Measurements from ENCODE around the gene ERBB4. TPM values are rescaled to one million over a fixed set of nuclear protein-coding genes. Genes with fewer than 3 reads are reported as not detected.
"Not testable (repeated sequence)": the region's sequence is repeated elsewhere in the genome, so short reads cannot be mapped to it uniquely, and the experiment has no call there.

The ERBB4 gene
- polyA plus RNA-seq, 1 donor from 2014 or later: not detected

- Mint-ChIP-seq H3K27me3 (no peaks in the 10 kb centered on the region), H3K27ac (no peak overlapping the region), H3K4me1 (no peaks in the 10 kb centered on the region), H3K36me3 (no peaks in the 10 kb centered on the region), H3K4me3 (no peak overlapping the region), H3K9me3 (no peaks in the 10 kb centered on the region)
Measured at GRCh38 chr2:212030709-212031108, 507.9 kb downstream of the ERBB4 start.

- peak overlapping the region in 1 of 3 donors; percentile 36 for H3K27ac Mint-ChIP-seq
- no peaks in the 10 kb centered on the region for H3K9me3 Mint-ChIP-seq
- no peaks in the 10 kb centered on the region for H3K4me1 Mint-ChIP-seq
- no peaks in the 10 kb centered on the region for H3K27me3 Mint-ChIP-seq
- H3K36me3 Mint-ChIP-seq: no peaks in the 10 kb centered on the region
- H3K4me3 Mint-ChIP-seq: no peak overlapping the region
Measured at GRCh38 chr2:212028798-212029394, 509.7 kb downstream of the ERBB4 start.

GRCh38 chr2:212027681-212028628 lies 510.6 kb downstream of the ERBB4 start:
- Mint-ChIP-seq H3K4me1 (no peaks in the 10 kb centered on the region), H3K27me3 (no peaks in the 10 kb centered on the region), H3K27ac (no peak overlapping the region), H3K9me3 (no peaks in the 10 kb centered on the region), H3K36me3 (no peaks in the 10 kb centered on the region), H3K4me3 (no peak overlapping the region)

GRCh38 chr2:212024040-212024439 lies 514.6 kb downstream of the ERBB4 start:
- peaks cover 0 to 3% (median 2%) of the 10 kb centered on the region in 3 donors for H3K9me3 Mint-ChIP-seq
- no peak overlapping the region for H3K27ac Mint-ChIP-seq
- no peak overlapping the region for H3K4me3 Mint-ChIP-seq
- H3K4me1 Mint-ChIP-seq: no peaks in the 10 kb centered on the region
- no peaks in the 10 kb centered on the region for H3K27me3 Mint-ChIP-seq
- H3K36me3 Mint-ChIP-seq: no peaks in the 10 kb centered on the region

- no peaks in the 10 kb centered on the region for H3K27me3 Mint-ChIP-seq
- no peaks in the 10 kb centered on the region for H3K36me3 Mint-ChIP-seq
- H3K4me1 Mint-ChIP-seq: no peaks in the 10 kb centered on the region
- H3K9me3 Mint-ChIP-seq: peaks cover 0 to 3% (median 2%) of the 10 kb centered on the region in 3 donors
- no peak overlapping the region for H3K27ac Mint-ChIP-seq
- H3K4me3 Mint-ChIP-seq: no peak overlapping the region
Measured at GRCh38 chr2:212022966-212023365, 515.6 kb downstream of the ERBB4 start.

- Mint-ChIP-seq H3K4me3 (no peak overlapping the region), H3K9me3 (peaks cover 0 to 3% (median 2%) of the 10 kb centered on the region in 3 donors), H3K27me3 (no peaks in the 10 kb centered on the region), H3K36me3 (no peaks in the 10 kb centered on the region), H3K4me1 (no peaks in the 10 kb centered on the region), H3K27ac (no peak overlapping the region)
Measured at GRCh38 chr2:212021947-212022346, 516.7 kb downstream of the ERBB4 start.

GRCh38 chr2:212015588-212015987 lies 523.0 kb downstream of the ERBB4 start:
- Mint-ChIP-seq H3K27me3 (no peaks in the 10 kb centered on the region), H3K4me1 (no peaks in the 10 kb centered on the region), H3K9me3 (no peaks in the 10 kb centered on the region), H3K27ac (no peak overlapping the region), H3K36me3 (no peaks in the 10 kb centered on the region), H3K4me3 (no peak overlapping the region)

GRCh38 chr2:212013626-212014025 lies 525.0 kb downstream of the ERBB4 start:
- no peak overlapping the region for H3K4me3 Mint-ChIP-seq
- no peaks in the 10 kb centered on the region for H3K27me3 Mint-ChIP-seq
- H3K27ac Mint-ChIP-seq: no peak overlapping the region
- no peaks in the 10 kb centered on the region for H3K4me1 Mint-ChIP-seq
- no peaks in the 10 kb centered on the region for H3K36me3 Mint-ChIP-seq
- no peaks in the 10 kb centered on the region for H3K9me3 Mint-ChIP-seq

GRCh38 chr2:212010305-212010704 lies 528.3 kb downstream of the ERBB4 start:
- H3K9me3 Mint-ChIP-seq, H3K27ac Mint-ChIP-seq, H3K4me3 Mint-ChIP-seq, H3K4me1 Mint-ChIP-seq, H3K27me3 Mint-ChIP-seq, H3K36me3 Mint-ChIP-seq: not testable (repeated sequence)

- Mint-ChIP-seq H3K4me1 (no peaks in the 10 kb centered on the region), H3K36me3 (no peaks in the 10 kb centered on the region), H3K9me3 (no peaks in the 10 kb centered on the region), H3K27ac (no peak overlapping the region), H3K4me3 (no peak overlapping the region), H3K27me3 (no peaks in the 10 kb centered on the region)
Measured at GRCh38 chr2:212007972-212008371, 530.6 kb downstream of the ERBB4 start.

GRCh38 chr2:212005085-212005671 lies 533.4 kb downstream of the ERBB4 start:
- Mint-ChIP-seq H3K9me3 (peaks cover 0 to 4% (median 0%) of the 10 kb centered on the region in 3 donors), H3K27ac (no peak overlapping the region)

GRCh38 chr2:212001325-212001724 lies 537.3 kb downstream of the ERBB4 start:
- no peaks in the 10 kb centered on the region for H3K36me3 Mint-ChIP-seq
- no peak overlapping the region for H3K4me3 Mint-ChIP-seq
- H3K27me3 Mint-ChIP-seq: no peaks in the 10 kb centered on the region
- H3K9me3 Mint-ChIP-seq: peaks cover 0 to 4% (median 0%) of the 10 kb centered on the region in 3 donors
- H3K27ac Mint-ChIP-seq: no peak overlapping the region
- peaks cover 0 to 1% (median 0%) of the 10 kb centered on the region in 3 donors for H3K4me1 Mint-ChIP-seq

More at GRCh38 chr2:212005085-212005671, 533.4 kb downstream of the ERBB4 start:
- H3K4me3 Mint-ChIP-seq: no peak overlapping the region
- H3K27me3 Mint-ChIP-seq: no peaks in the 10 kb centered on the region
- no peaks in the 10 kb centered on the region for H3K4me1 Mint-ChIP-seq
- no peaks in the 10 kb centered on the region for H3K36me3 Mint-ChIP-seq

GRCh38 chr2:211996857-211997256 lies 541.7 kb downstream of the ERBB4 start:
- Mint-ChIP-seq H3K36me3 (no peaks in the 10 kb centered on the region), H3K27ac (no peak overlapping the region), H3K9me3 (no peaks in the 10 kb centered on the region), H3K4me3 (no peak overlapping the region), H3K4me1 (peaks cover 0 to 1% (median 0%) of the 10 kb centered on the region in 3 donors), H3K27me3 (no peaks in the 10 kb centered on the region)

- Mint-ChIP-seq H3K36me3 (no peaks in the 10 kb centered on the region), H3K4me3 (no peak overlapping the region), H3K4me1 (peaks cover 0 to 1% (median 0%) of the 10 kb centered on the region in 3 donors), H3K27ac (no peak overlapping the region), H3K27me3 (no peaks in the 10 kb centered on the region), H3K9me3 (peaks cover 0 to 3% (median 1%) of the 10 kb centered on the region in 3 donors)
Measured at GRCh38 chr2:211994806-211995205, 543.8 kb downstream of the ERBB4 start.

- no peaks in the 10 kb centered on the region for H3K36me3 Mint-ChIP-seq
- no peak overlapping the region for H3K27ac Mint-ChIP-seq
- H3K4me3 Mint-ChIP-seq: no peak overlapping the region
- H3K9me3 Mint-ChIP-seq: peaks cover 0 to 3% (median 1%) of the 10 kb centered on the region in 3 donors
- H3K27me3 Mint-ChIP-seq: no peaks in the 10 kb centered on the region
- H3K4me1 Mint-ChIP-seq: no peaks in the 10 kb centered on the region
Measured at GRCh38 chr2:211990335-211990734, 548.3 kb downstream of the ERBB4 start.

All from IgD-negative memory B cell (primary cell).